Epidermal melanocyte (primary cell): ENCODE results near the gene GABRA5.
A peak's percentile ranks its signal among the peaks of the same experiment; 100 is the strongest.
"Not testable (repeated sequence)": the region's sequence is repeated elsewhere in the genome, so short reads cannot be mapped to it uniquely, and the experiment has no call there.

Experiments
- DNase-seq: peaks from one replicate; pipeline ENCODE4 v3.0.0; 2011; ENCODE audit warnings: low spot score; ENCODE audit not compliant: insufficient read length

The GABRA5 gene

GRCh38 chr15:26866298-26867199 is at the start of gene GABRA5:
GABRA5 (plus strand) TSS chr15:26867062; CDS start chr15:26869249, 2,187 bp downstream.
- no peak for DNase-seq

- not testable (repeated sequence) for DNase-seq
Observed at GRCh38 chr15:26831191-26831590, 35.7 kb upstream of the GABRA5 start.

DNA sequence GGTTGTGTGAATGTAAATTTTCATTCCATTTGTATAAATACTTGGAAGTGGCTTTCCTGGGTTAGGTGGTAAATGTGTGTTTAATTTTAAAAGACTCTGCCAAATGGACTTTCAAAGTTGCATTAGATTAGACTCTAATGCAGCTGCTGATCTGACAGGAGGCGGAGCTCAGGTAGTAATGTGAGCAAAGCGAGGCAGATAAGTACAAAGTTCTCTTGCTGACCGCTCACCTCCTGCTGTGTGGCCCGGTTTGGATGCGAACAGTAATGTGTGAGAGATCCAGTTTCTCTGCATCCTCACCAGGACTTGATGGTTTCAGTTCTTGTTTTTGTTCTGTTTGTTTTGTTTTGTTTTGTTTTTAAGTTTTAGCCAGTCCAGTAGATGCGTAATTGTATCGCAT is 34.9 kb upstream of the GABRA5 start:
- DNase-seq = no peak

GRCh38 chr15:26838742-26839460 is 28.0 kb upstream of the GABRA5 start:
- DNase-seq = no peak

DNA sequence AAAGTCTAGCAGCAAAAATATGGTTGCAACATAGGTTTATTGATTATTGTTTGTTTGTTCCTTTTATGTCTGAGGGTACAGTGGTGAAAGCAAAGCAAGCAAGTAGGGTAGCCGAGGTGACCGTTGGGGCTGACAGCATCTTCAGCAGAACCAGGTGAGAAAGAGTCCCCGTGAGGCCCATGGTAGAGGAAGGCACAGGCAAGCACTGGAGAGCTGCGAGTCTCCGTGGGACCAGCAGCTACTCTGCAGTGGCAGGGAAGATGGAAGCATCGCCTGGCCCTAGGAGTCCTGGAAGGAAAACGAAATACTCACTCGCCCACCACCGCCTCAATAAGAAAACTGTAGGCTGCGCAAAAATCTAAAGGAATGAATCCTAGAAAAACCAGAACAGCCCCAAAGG is 25.3 kb upstream of the GABRA5 start:
- no peak for DNase-seq

- DNase-seq = no peak
Observed at GRCh38 chr15:26841941-26842340, 24.9 kb upstream of the GABRA5 start.

GRCh38 chr15:26842391-26842790 is 24.5 kb upstream of the GABRA5 start:
- no peak for DNase-seq

- DNase-seq = no peak
Observed at GRCh38 chr15:26844901-26845300, 22.0 kb upstream of the GABRA5 start.

GRCh38 chr15:26848498-26848897 is 18.4 kb upstream of the GABRA5 start:
- no peak for DNase-seq

- no peak for DNase-seq
Observed at GRCh38 chr15:26850161-26850560, 16.7 kb upstream of the GABRA5 start.

DNA sequence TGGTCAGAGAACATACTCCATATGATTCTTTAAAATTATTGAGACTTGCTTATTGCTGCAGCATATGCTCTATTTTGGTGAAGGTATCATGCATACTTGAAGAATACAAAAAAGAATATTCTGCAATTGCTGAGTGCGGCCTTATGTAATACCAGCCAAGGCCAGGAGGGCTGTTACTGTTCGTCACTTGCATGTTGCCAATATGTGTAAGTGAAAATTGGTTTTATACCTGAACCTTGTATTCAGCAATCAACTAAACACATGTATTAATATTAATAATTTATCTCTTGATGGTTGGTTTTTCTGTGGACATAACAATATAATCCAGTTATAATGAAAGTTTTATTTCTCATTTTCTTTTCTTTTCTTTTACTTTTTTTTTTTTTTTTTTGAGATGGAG is 13.9 kb upstream of the GABRA5 start:
- DNase-seq = no peak

- DNase-seq = no peak
Observed at GRCh38 chr15:26854435-26854834, 12.4 kb upstream of the GABRA5 start.

- DNase-seq = peak; percentile 76
Observed at GRCh38 chr15:26864664-26865191, 2.1 kb upstream of the GABRA5 start.

DNA sequence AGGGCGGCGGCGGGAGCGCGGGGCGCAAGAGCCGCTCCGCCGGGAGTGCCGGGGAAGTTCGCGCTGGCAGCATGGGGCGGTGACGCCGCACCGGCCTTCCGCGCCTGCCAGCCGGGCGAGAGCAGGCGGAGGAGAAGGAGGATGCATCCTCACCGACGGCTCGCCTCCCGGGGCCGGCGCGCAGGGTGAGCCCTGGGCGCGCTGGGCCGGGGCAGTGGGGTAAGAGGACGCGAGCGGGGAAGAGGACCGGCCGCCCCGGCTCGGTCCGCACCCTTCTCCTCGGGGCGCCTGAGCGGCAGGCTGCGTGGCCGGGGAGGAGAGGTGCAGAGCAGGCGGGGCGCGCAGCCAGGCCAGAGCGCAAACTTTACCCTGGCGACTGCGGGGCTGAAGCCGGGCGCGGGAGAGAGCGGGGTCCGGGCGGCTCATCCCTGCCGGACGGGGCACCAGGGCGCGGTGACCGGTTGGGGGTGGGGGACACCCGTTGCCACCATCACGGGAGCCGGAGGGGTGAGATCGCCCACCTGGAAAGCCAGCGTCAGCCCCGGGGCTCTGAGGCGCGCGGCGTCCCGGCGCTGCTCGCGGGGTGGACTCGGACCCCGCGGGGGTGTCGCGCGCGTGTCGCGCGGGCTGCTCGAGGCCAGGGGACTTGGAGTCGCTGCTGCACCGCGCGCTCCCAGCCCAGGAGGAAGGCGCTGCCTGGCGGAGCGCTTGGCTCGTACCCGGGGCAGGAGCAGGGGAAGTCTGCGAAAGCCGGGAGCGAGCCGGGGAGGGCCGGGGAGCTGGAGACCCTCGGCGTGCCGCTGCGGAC is 542 bp downstream of the GABRA5 start:
- no peak for DNase-seq

DNA sequence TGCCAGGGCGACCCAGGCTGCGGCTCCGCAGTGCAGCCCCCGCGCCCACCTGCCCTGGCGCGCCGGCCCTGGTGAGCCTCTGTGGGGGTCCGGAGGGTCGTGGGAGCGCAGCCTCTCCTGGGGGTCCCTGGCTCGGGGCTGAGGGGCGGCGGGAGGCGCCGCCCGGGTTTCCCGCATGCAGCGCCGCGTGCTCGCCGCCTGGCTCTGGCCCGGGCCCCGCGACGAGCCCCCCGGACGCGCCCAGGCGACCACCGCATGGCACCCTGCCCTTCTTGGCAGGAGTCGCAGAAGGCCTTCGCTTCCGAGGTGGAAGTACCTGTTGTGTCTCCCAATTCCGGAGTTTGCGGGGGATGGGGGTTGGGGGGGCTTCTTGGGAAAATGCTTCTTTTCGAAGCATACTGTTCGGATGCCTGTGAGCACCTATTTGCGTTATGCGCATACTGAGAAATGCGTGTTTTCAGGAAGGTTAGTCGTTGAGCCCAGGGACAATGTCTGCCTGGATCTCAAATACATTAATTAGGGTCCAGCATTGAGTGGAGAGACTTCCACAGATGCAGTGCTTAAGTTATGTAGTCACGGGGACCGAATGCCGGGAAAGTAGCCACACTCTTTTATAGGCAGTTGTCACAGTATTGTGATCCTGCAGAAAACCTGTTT is 1.3 kb downstream of the GABRA5 start:
- DNase-seq = no peak

GRCh38 chr15:26869628-26870027 is 2.8 kb downstream of the GABRA5 start:
- DNase-seq = no peak

- no peak for DNase-seq
Observed at GRCh38 chr15:26870346-26870745, 3.5 kb downstream of the GABRA5 start.

GRCh38 chr15:26872206-26872605 is 5.3 kb downstream of the GABRA5 start:
- DNase-seq = no peak

GRCh38 chr15:26873846-26874245 is 7.0 kb downstream of the GABRA5 start:
- DNase-seq = no peak

- DNase-seq = no peak
Observed at GRCh38 chr15:26874774-26875475, 8.1 kb downstream of the GABRA5 start.
